Retina (tissue), 1 donor: ENCODE measurements around the gene ZCCHC3.
"Not testable (repeated sequence)": the region's sequence is repeated elsewhere in the genome, so short reads cannot be mapped to it uniquely, and the experiment has no call there.

ENCODE experiments used
- DNase-seq: peaks from one replicate; pipeline ENCODE4 v3.0.0-alpha.2; 2016

Gene ZCCHC3

GRCh38 chr20:313948-314347 is 16.6 kb downstream of the ZCCHC3 start:
- DNase-seq: no peak

GRCh38 chr20:316316-317068 is 19.1 kb downstream of the ZCCHC3 start:
- no peak for DNase-seq

GRCh38 chr20:324177-325044 is 27.0 kb downstream of the ZCCHC3 start:
- DNase-seq: peak; percentile 98

GRCh38 chr20:325045-325888 is 27.9 kb downstream of the ZCCHC3 start, which contains the start of gene SOX12:
TSS of gene SOX12 (plus strand) at chr20:325552. CDS start at chr20:325925, 373 bp downstream.
- peak; percentile 97 for DNase-seq

- peak; percentile 84 for DNase-seq
Measured at GRCh38 chr20:325889-326644, 28.7 kb downstream of the ZCCHC3 start.

GRCh38 chr20:326645-327185 is 29.3 kb downstream of the ZCCHC3 start:
- DNase-seq: no peak

GRCh38 chr20:327186-328026 is 30.0 kb downstream of the ZCCHC3 start:
- peak; percentile 94 for DNase-seq

GRCh38 chr20:328027-328974 is 30.9 kb downstream of the ZCCHC3 start:
- DNase-seq: peak; percentile 32

- DNase-seq: peak; percentile 27
Measured at GRCh38 chr20:328975-329695, 31.8 kb downstream of the ZCCHC3 start.

- peak; percentile 26 for DNase-seq
Measured at GRCh38 chr20:329851-330232, 32.5 kb downstream of the ZCCHC3 start.

GRCh38 chr20:330233-331149 is 33.1 kb downstream of the ZCCHC3 start:
- DNase-seq: peak; percentile 85

- no peak for DNase-seq
Measured at GRCh38 chr20:334578-334977, 37.2 kb downstream of the ZCCHC3 start.

- DNase-seq: not testable (repeated sequence)
Measured at GRCh38 chr20:336040-336439, 38.7 kb downstream of the ZCCHC3 start.

- DNase-seq: no peak
Measured at GRCh38 chr20:341682-342081, 44.3 kb downstream of the ZCCHC3 start.

- DNase-seq: no peak
Measured at GRCh38 chr20:343107-343506, 45.7 kb downstream of the ZCCHC3 start.

- no peak for DNase-seq
Measured at GRCh38 chr20:346033-346639, 48.8 kb downstream of the ZCCHC3 start.

- DNase-seq: peak; percentile 81
Measured at GRCh38 chr20:346640-347316, 49.4 kb downstream of the ZCCHC3 start, which contains the start of gene NRSN2. TSS of gene NRSN2 (plus strand) at chr20:347111. CDS start at chr20:349644, 2,533 bp downstream.
